Endothelial cell of umbilical vein (primary cell): ENCODE data around the gene ELP4. TPM values are rescaled to one million over a fixed set of nuclear protein-coding genes. Genes with fewer than 3 reads are reported as not detected.

Experiments used
- BruUV-seq: library from RNA; stranded (reverse); fragments of 400-500 nt; replicated peaks from 2 replicates; lab custom pipeline; 2021; lab: Mats Ljungman, UMichigan
- CTCF ChIA-PET: fragments of 300-600, 350-600 bp; sonication (Branson Sonifier 250); formaldehyde crosslinking; loops from one replicate; lab custom pipeline; 2021; ENCODE audit warnings: antibody characterized with exemption, inconsistent platforms; lab: Charles Lee
- POLR2A ChIA-PET: fragments of 300-600, 350-600 bp; sonication (Branson Sonifier 250); formaldehyde crosslinking; loops from one replicate; lab custom pipeline; 2021; ENCODE audit warnings: antibody characterized with exemption, inconsistent platforms; lab: Charles Lee
- DNase-seq: peaks from one replicate; pipeline ENCODE4 v3.0.0-alpha.2; 2011; ENCODE audit warnings: low read depth, low spot score
- FAIRE-seq: peaks from 2 replicates; lab custom pipeline; 2011; peaks lifted over from hg19 to GRCh38; lab: Jason Lieb, UNC
- H2AFZ ChIP-seq: 2 replicates; pipeline ENCODE4 v1.6.0; 2012; ENCODE audit warnings: low read depth, low read length, control low read depth, inconsistent platforms
- H3K27ac ChIP-seq: 2 replicates; pipeline ENCODE4 v1.5.1; 2011; ENCODE audit warnings: low read depth, mild to moderate bottlenecking, control low read depth, low read length, moderate library complexity; ENCODE audit not compliant: insufficient read depth
- H3K27me3 ChIP-seq, 2 experiments: 2 replicates each; pipeline versions ENCODE4 v1.6.0 to v1.6.1; 2011; ENCODE audit warnings: low read length in 2 of 2, mixed read lengths in 1 of 2; ENCODE audit not compliant: control insufficient read depth in 2 of 2, insufficient read depth in 2 of 2
- H3K36me3 ChIP-seq, 2 experiments: 2 replicates in 1 of 2; 3 replicates in 1 of 2; pipeline ENCODE4 v1.5.1; 2011; ENCODE audit warnings: low read length in 2 of 2, mild to moderate bottlenecking in 1 of 2, moderate library complexity in 1 of 2; ENCODE audit not compliant: control insufficient read depth in 2 of 2, insufficient read depth in 2 of 2; ENCODE audit errors: extremely low read depth in 1 of 2
- H3K4me1 ChIP-seq: 3 replicates; pipeline ENCODE4 v1.5.1; 2011; ENCODE audit warnings: mild to moderate bottlenecking, low read length; ENCODE audit not compliant: control insufficient read depth, insufficient read depth; ENCODE audit errors: extremely low read depth
- H3K4me2 ChIP-seq: 2 replicates; pipeline ENCODE4 v1.6.1; 2011; ENCODE audit warnings: low read length, control low read depth, mixed read lengths; ENCODE audit not compliant: insufficient read depth
- H3K4me3 ChIP-seq, 3 experiments: fragments of 200-600 bp in 1 of 3; sonication (generic), shearing (Covaris generic) in 1 of 3; replicated peaks in 1 of 3; 2 replicates each; pipeline ENCODE4 v1.5.1; 2011 to 2016; ENCODE audit warnings: control low read depth in 3 of 3, low read length in 3 of 3, mild to moderate bottlenecking in 2 of 3, inconsistent platforms in 1 of 3, low read depth in 1 of 3, moderate library complexity in 1 of 3; ENCODE audit not compliant: insufficient read depth in 1 of 3
- H3K79me2 ChIP-seq: 2 replicates; pipeline ENCODE4 v1.6.0; 2012; ENCODE audit warnings: low read length, inconsistent platforms; ENCODE audit not compliant: control insufficient read depth, insufficient read depth
- H3K9ac ChIP-seq: replicated peaks from 2 replicates; pipeline ENCODE3; 2011; ENCODE audit warnings: low read length, control low read depth; ENCODE audit not compliant: insufficient read depth; ENCODE audit errors: extremely low read depth
- H3K9me1 ChIP-seq: replicated peaks from 3 replicates; pipeline ENCODE4 v1.6.0; 2011; ENCODE audit warnings: mild to moderate bottlenecking, low read length; ENCODE audit not compliant: control insufficient read depth, insufficient read depth; ENCODE audit errors: extremely low read depth
- H3K9me3 ChIP-seq: replicated peaks from 2 replicates; pipeline ENCODE4 v1.5.1; 2012; ENCODE audit warnings: low read length, inconsistent platforms; ENCODE audit not compliant: control insufficient read depth, insufficient read depth
- H4K20me1 ChIP-seq: replicated peaks from 2 replicates; pipeline ENCODE3; 2011; ENCODE audit warnings: mild to moderate bottlenecking, low read length; ENCODE audit not compliant: control insufficient read depth, insufficient read depth; ENCODE audit errors: extremely low read depth
- EZH2 ChIP-seq: IDR thresholded peaks from 2 replicates; pipeline ENCODE4 v1.6.1; 2012; ENCODE audit warnings: borderline replicate concordance, low read depth, mild to moderate bottlenecking, moderate library complexity, low read length, inconsistent platforms; ENCODE audit not compliant: severe bottlenecking
- FOS ChIP-seq: IDR thresholded peaks from 2 replicates; pipeline ENCODE4 v1.6.1; 2011; ENCODE audit warnings: mild to moderate bottlenecking, low read length, moderate library complexity, borderline replicate concordance; ENCODE audit not compliant: insufficient read depth
- JUN ChIP-seq: IDR thresholded peaks from 2 replicates; pipeline ENCODE4 v1.6.1; 2011; ENCODE audit warnings: borderline replicate concordance, low read depth; ENCODE audit not compliant: insufficient read length, insufficient read depth
- MAX ChIP-seq: IDR thresholded peaks from 2 replicates; pipeline ENCODE4 v1.6.1; 2011; ENCODE audit not compliant: insufficient read depth, insufficient read length
- MYC ChIP-seq: IDR thresholded peaks from one replicate; pipeline ENCODE4 v1.6.1; 2011; ENCODE audit warnings: mild to moderate bottlenecking, low read depth, low read length
- POLR2A ChIP-seq: IDR thresholded peaks from 2 replicates; pipeline ENCODE4 v1.6.1; 2012; ENCODE audit warnings: low read depth, mild to moderate bottlenecking, control low read depth, low read length
- POLR2AphosphoS5 ChIP-seq: IDR thresholded peaks from 2 replicates; pipeline ENCODE4 v1.6.1; 2012; ENCODE audit warnings: low read depth, mild to moderate bottlenecking, control low read depth, low read length, moderate library complexity; ENCODE audit not compliant: insufficient read depth
- dilution Hi-C: fragments of 300-500 bp; cut with MboI; formaldehyde crosslinking; loops from one replicate; pipeline ENCODE4 v1.15.0; 2019; ENCODE audit warnings: low sequenced_read_pairs; ENCODE audit not compliant: extremely low pct_ligation_motif_present
- intact Hi-C: fragments of 100-400 bp; cut with micrococcal nuclease; formaldehyde crosslinking; loops from one replicate; pipeline ENCODE4 v1.10.0; 2022
- polyA plus RNA-seq, 4 experiments: library from polyadenylated mRNA; depleted of rRNA in 3 of 4; stranded (reverse) in 3 of 4; unstranded in 1 of 4; fragments of >200 nt; gene quantifications; 2 replicates each; pipeline versions ENCODE4 v1.2.1 to v1.2.3, GENCODE V29; 2011 to 2012; ENCODE audit warnings: missing spikeins in 1 of 4
- total RNA-seq: library from RNA; stranded (reverse); gene quantifications from 2 replicates; pipeline ENCODE4 v1.2.3, GENCODE V29; 2021
- TF ChIP-seq, protein P1 (sequence below), 2 donors: IDR thresholded peaks; 1 replicate in 1 of 2; 2 replicates in 1 of 2; pipeline ENCODE4 v1.5.1; 2011; ENCODE audit warnings: low read length in 2 of 2, mild to moderate bottlenecking in 2 of 2, moderate library complexity in 2 of 2, control low read depth in 1 of 2, inconsistent platforms in 1 of 2, low read depth in 1 of 2; ENCODE audit not compliant: insufficient read depth in 1 of 2; ENCODE audit errors: extremely low read depth in 1 of 2

ELP4 gene
- total and polyA plus RNA-seq, 2 donors (not counting 3 experiments of a cell fraction or from before 2014, with no cell fraction given): 11.6 to 16.3 TPM

- Histone ChIP-seq H3K9ac (no peak overlapping the region), H4K20me1 (no peaks in the 10 kb centered on the region), H3K9me3 (no peaks in the 10 kb centered on the region), H3K79me2 (no peaks in the 10 kb centered on the region), H3K9me1 (no peaks in the 10 kb centered on the region), H3K4me3 (no peak overlapping the region), H3K4me2 (no peak overlapping the region), H2AFZ (no peak overlapping the region), H3K27ac (no peak overlapping the region), H3K4me1 (no peaks in the 10 kb centered on the region), H3K27me3 (no peaks in the 10 kb centered on the region), H3K36me3 (no peaks in the 10 kb centered on the region)
- no peak for TF ChIP-seq JUN
- TF ChIP-seq, protein P1, sequence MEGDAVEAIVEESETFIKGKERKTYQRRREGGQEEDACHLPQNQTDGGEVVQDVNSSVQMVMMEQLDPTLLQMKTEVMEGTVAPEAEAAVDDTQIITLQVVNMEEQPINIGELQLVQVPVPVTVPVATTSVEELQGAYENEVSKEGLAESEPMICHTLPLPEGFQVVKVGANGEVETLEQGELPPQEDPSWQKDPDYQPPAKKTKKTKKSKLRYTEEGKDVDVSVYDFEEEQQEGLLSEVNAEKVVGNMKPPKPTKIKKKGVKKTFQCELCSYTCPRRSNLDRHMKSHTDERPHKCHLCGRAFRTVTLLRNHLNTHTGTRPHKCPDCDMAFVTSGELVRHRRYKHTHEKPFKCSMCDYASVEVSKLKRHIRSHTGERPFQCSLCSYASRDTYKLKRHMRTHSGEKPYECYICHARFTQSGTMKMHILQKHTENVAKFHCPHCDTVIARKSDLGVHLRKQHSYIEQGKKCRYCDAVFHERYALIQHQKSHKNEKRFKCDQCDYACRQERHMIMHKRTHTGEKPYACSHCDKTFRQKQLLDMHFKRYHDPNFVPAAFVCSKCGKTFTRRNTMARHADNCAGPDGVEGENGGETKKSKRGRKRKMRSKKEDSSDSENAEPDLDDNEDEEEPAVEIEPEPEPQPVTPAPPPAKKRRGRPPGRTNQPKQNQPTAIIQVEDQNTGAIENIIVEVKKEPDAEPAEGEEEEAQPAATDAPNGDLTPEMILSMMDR (IDR thresholded peaks at IDR 0.05; ENCODE audit: extremely low read depth in 1 of 2, insufficient read depth in 1 of 2, low read depth in 1 of 2, low read length in 2 of 2): no peak
- TF ChIP-seq MYC: no peak
- no peak for TF ChIP-seq MAX
- no peak for TF ChIP-seq POLR2AphosphoS5
- intact Hi-C loops: no loop called here
- POLR2A ChIA-PET: no interaction called here
- no TSS peak for BruUV-seq
- DNase-seq: no peak
- dilution Hi-C loops: no loop called here
- CTCF ChIA-PET: interaction anchor here (3.1 kb wide), 1 partner anchor 17 kb away, joined by 7 read pairs; no protein-coding TSS in a partner anchor
- FAIRE-seq: no peak
Observed at GRCh38 chr11:31764766-31765165, 255.2 kb downstream of the ELP4 start.

GRCh38 chr11:31767066-31767465 is 257.5 kb downstream of the ELP4 start:
- H3K27ac ChIP-seq: no peak overlapping the region
- CTCF ChIA-PET: no interaction called here
- dilution Hi-C loops: no loop called here

More at GRCh38 chr11:31767066-31767465, 257.5 kb downstream of the ELP4 start:
- H3K27me3 ChIP-seq: no peaks in the 10 kb centered on the region
- H3K79me2 ChIP-seq: no peaks in the 10 kb centered on the region
- H3K36me3 ChIP-seq: no peaks in the 10 kb centered on the region
- H4K20me1 ChIP-seq: no peaks in the 10 kb centered on the region
- no TSS peak for BruUV-seq
- TF ChIP-seq POLR2A: no peak
- TF ChIP-seq MYC: no peak
- TF ChIP-seq, protein P1 (IDR thresholded peaks at IDR 0.05; ENCODE audit: extremely low read depth in 1 of 2, insufficient read depth in 1 of 2, low read depth in 1 of 2, low read length in 2 of 2): no peak
- no peak for TF ChIP-seq EZH2
- no peak for TF ChIP-seq POLR2AphosphoS5
- TF ChIP-seq FOS: no peak
- H3K9me3 ChIP-seq: no peaks in the 10 kb centered on the region
- no peak overlapping the region for H3K4me2 ChIP-seq
- H3K4me3 ChIP-seq: no peak overlapping the region
- H3K9ac ChIP-seq: no peak overlapping the region
- H3K4me1 ChIP-seq: no peaks in the 10 kb centered on the region
- intact Hi-C loops: no loop called here
- H3K9me1 ChIP-seq: no peaks in the 10 kb centered on the region
- FAIRE-seq (no peak), DNase-seq (no peak)
- H2AFZ ChIP-seq: no peak overlapping the region
- POLR2A ChIA-PET: no interaction called here
